Transverse colon (tissue), 4 donors: Measurements from ENCODE around the gene IGFBP7.

ENCODE experiments used
- CTCF ChIP-seq, 5 experiments: fragments of 200-600 bp in 3 of 5; fragments of 450-650 bp in 2 of 5; sonication (generic) in 3 of 5; IDR thresholded peaks; 1 replicate in 2 of 5; 2 replicates in 3 of 5; pipeline ENCODE4 v1.5.1; 2016 to 2017; ENCODE audit warnings: antibody characterized with exemption in 5 of 5, inconsistent platforms in 3 of 5, mild to moderate bottlenecking in 2 of 5, moderate library complexity in 1 of 5
- POLR2A ChIP-seq: fragments of 450-650 bp; IDR thresholded peaks from one replicate; pipeline ENCODE4 v1.6.1; 2016; ENCODE audit warnings: antibody characterized with exemption, mild to moderate bottlenecking, moderate library complexity
- POLR2AphosphoS5 ChIP-seq, 3 donors: sonication (generic); formaldehyde crosslinking; IDR thresholded peaks; one replicate each; pipeline ENCODE4 v1.6.1; 2016; ENCODE audit warnings: antibody characterized with exemption in 3 of 3

GRCh38 chr4:57110640-57111511 is 691 bp upstream of the IGFBP7 start:
- TF ChIP-seq POLR2AphosphoS5 (IDR thresholded peaks at IDR 0.05), result no peak
- no peak for TF ChIP-seq CTCF (IDR thresholded peaks at IDR 0.05)
- no peak for TF ChIP-seq POLR2A
